NCI-H2107 treated with DMSO at 0.1 percent for 48 hours (cell line): ENCODE measurements around the gene BAIAP2L1.
A peak's percentile ranks its signal among the peaks of the same experiment; 100 is the strongest.
"Not testable (repeated sequence)": the region's sequence is repeated elsewhere in the genome, so short reads cannot be mapped to it uniquely, and the experiment has no call there.

ENCODE experiments used
- DNase-seq: peaks from one replicate; lab custom pipeline; 2025; ENCODE audit not compliant: unreplicated experiment; lab: John Stamatoyannopoulos, UW

Gene BAIAP2L1

GRCh38 chr7:98399462-98399861 is 1.4 kb downstream of the BAIAP2L1 start:
- DNase-seq, result no peak

- peak; percentile 63 for DNase-seq
Observed at GRCh38 chr7:98398567-98399372, 2.1 kb downstream of the BAIAP2L1 start.

- DNase-seq, result no peak
Observed at GRCh38 chr7:98396768-98397167, 4.1 kb downstream of the BAIAP2L1 start.

- no peak for DNase-seq
Observed at GRCh38 chr7:98395951-98396350, 4.9 kb downstream of the BAIAP2L1 start.

- no peak for DNase-seq
Observed at GRCh38 chr7:98395481-98395880, 5.4 kb downstream of the BAIAP2L1 start.

- no peak for DNase-seq
Observed at GRCh38 chr7:98394377-98394836, 6.5 kb downstream of the BAIAP2L1 start.

GRCh38 chr7:98387544-98388226 is 13.2 kb downstream of the BAIAP2L1 start:
- no peak for DNase-seq

- no peak for DNase-seq
Observed at GRCh38 chr7:98387131-98387530, 13.8 kb downstream of the BAIAP2L1 start.

- DNase-seq, result not testable (repeated sequence)
Observed at GRCh38 chr7:98385532-98385931, 15.4 kb downstream of the BAIAP2L1 start.

- no peak for DNase-seq
Observed at GRCh38 chr7:98378210-98378819, 22.6 kb downstream of the BAIAP2L1 start.

- no peak for DNase-seq
Observed at GRCh38 chr7:98376711-98377110, 24.2 kb downstream of the BAIAP2L1 start.

GRCh38 chr7:98375664-98376063 is 25.2 kb downstream of the BAIAP2L1 start:
- no peak for DNase-seq

GRCh38 chr7:98374285-98374680 is 26.6 kb downstream of the BAIAP2L1 start:
- no peak for DNase-seq

GRCh38 chr7:98372993-98373392 is 27.9 kb downstream of the BAIAP2L1 start:
- no peak for DNase-seq

GRCh38 chr7:98369726-98370125 is 31.2 kb downstream of the BAIAP2L1 start:
- no peak for DNase-seq

- no peak for DNase-seq
Observed at GRCh38 chr7:98368716-98369115, 32.2 kb downstream of the BAIAP2L1 start.

- no peak for DNase-seq
Observed at GRCh38 chr7:98366562-98366938, 34.3 kb downstream of the BAIAP2L1 start.

GRCh38 chr7:98365863-98366561 is 34.9 kb downstream of the BAIAP2L1 start:
- DNase-seq, result no peak

GRCh38 chr7:98364220-98364619 is 36.7 kb downstream of the BAIAP2L1 start:
- DNase-seq, result no peak

GRCh38 chr7:98362517-98362916 is 38.4 kb downstream of the BAIAP2L1 start:
- DNase-seq, result no peak
